Measurements from ENCODE around the gene NANOS1.
"Not testable (repeated sequence)": the region's sequence is repeated elsewhere in the genome, so short reads cannot be mapped to it uniquely, and the experiment has no call there.

NANOS1 gene

GRCh38 chr10:119006451-119007210 lies 22.9 kb upstream of the NANOS1 start:
- peak in 7 of 56 donors; percentile 5 to 51 (median 15) for DNase-seq

GRCh38 chr10:119007211-119007574 lies 22.3 kb upstream of the NANOS1 start:
- no peak for DNase-seq

- no peak for DNase-seq
These were observed 8.9 kb upstream of the NANOS1 start for GRCh38 chr10:119020627-119020946.

GRCh38 chr10:119022846-119023552 lies 6.5 kb upstream of the NANOS1 start:
- no peak for DNase-seq

GRCh38 chr10:119023553-119023868 lies 6.0 kb upstream of the NANOS1 start:
- no peak for DNase-seq

GRCh38 chr10:119024882-119025281 lies 4.6 kb upstream of the NANOS1 start:
- no peak for DNase-seq

GRCh38 chr10:119025336-119025735 lies 4.2 kb upstream of the NANOS1 start:
- peak in 11 of 56 donors; percentile 1 to 48 (median 10) for DNase-seq

- peak in 1 of 56 donors; percentile 24 for DNase-seq
These were observed 3.7 kb upstream of the NANOS1 start for GRCh38 chr10:119025776-119026175.

- DNase-seq, result no peak
These were observed 3.0 kb upstream of the NANOS1 start for GRCh38 chr10:119026301-119027110.

GRCh38 chr10:119028445-119028899 lies 1.0 kb upstream of the NANOS1 start:
- not testable (repeated sequence) for DNase-seq

GRCh38 chr10:119028900-119029612 lies 458 bp upstream of the NANOS1 start:
- peak in 55 of 56 donors; percentile 33 to 90 (median 78) for DNase-seq

- DNase-seq, result peak in 24 of 56 donors; percentile 9 to 59 (median 20)
These were observed 1.1 kb downstream of the NANOS1 start for GRCh38 chr10:119030421-119031250.

- DNase-seq, result no peak
These were observed 2.1 kb downstream of the NANOS1 start for GRCh38 chr10:119031496-119032059.

- DNase-seq, result no peak
These were observed 9.6 kb downstream of the NANOS1 start for GRCh38 chr10:119039161-119039560.

- no peak for DNase-seq
These were observed 11.8 kb downstream of the NANOS1 start for GRCh38 chr10:119041326-119041725.

GRCh38 chr10:119042169-119042568 lies 12.7 kb downstream of the NANOS1 start:
- no peak for DNase-seq

- DNase-seq, result no peak
These were observed 16.0 kb downstream of the NANOS1 start for GRCh38 chr10:119045561-119045960.

GRCh38 chr10:119049361-119049760 lies 19.8 kb downstream of the NANOS1 start:
- no peak for DNase-seq

GRCh38 chr10:119049777-119050176 lies 20.3 kb downstream of the NANOS1 start:
- no peak for DNase-seq

GRCh38 chr10:119051775-119052174 lies 22.3 kb downstream of the NANOS1 start:
- no peak for DNase-seq
